Measurements from ENCODE around the gene ZNF79.

- no peak for TF ChIP-seq SP1 (CRISPR knock-in tag; conservative IDR thresholded peaks at IDR 0.05)
- TF ChIP-seq GRHL2 (CRISPR knock-in tag; IDR thresholded peaks at IDR 0.05; ENCODE audit: insufficient replicate concordance, severe bottlenecking) = no peak
- no peak for TF ChIP-seq CTCF (IDR thresholded peaks at IDR 0.05)
- no peak for TF ChIP-seq IRF1 (CRISPR knock-in tag; IDR thresholded peaks at IDR 0.05)
- no peak for TF ChIP-seq ATF3 (CRISPR knock-in tag; conservative IDR thresholded peaks at IDR 0.05)
- no peak for TF ChIP-seq TCF7 (CRISPR knock-in tag; IDR thresholded peaks at IDR 0.05; ENCODE audit: low read depth)
- TF ChIP-seq ARID4B (CRISPR knock-in tag; IDR thresholded peaks at IDR 0.05; ENCODE audit: borderline replicate concordance) = no peak
- TF ChIP-seq MAX (CRISPR knock-in tag; IDR thresholded peaks at IDR 0.05) = no peak
- no peak for TF ChIP-seq MYBL2 (CRISPR knock-in tag; IDR thresholded peaks at IDR 0.05)
- no peak for TF ChIP-seq USF1 (CRISPR knock-in tag; IDR thresholded peaks at IDR 0.05)
- no peak for TF ChIP-seq USF2 (CRISPR knock-in tag; IDR thresholded peaks at IDR 0.05)
- TF ChIP-seq PREB (CRISPR knock-in tag; IDR thresholded peaks at IDR 0.05; ENCODE audit: borderline replicate concordance) = no peak
- TF ChIP-seq ELF4 (CRISPR knock-in tag; IDR thresholded peaks at IDR 0.05; ENCODE audit: low read depth) = no peak
Measured at GRCh38 chr9:127406799-127407491, 17.2 kb upstream of the ZNF79 start.
